WI38 (cell line): Measurements from ENCODE around the gene MRPL58.
A peak's percentile ranks its signal among the peaks of the same experiment; 100 is the strongest.

Experiments used
- H3K4me3 ChIP-seq: 2 replicates; pipeline ENCODE4 v1.5.1; 2011; ENCODE audit warnings: low read depth, mild to moderate bottlenecking, control low read depth, low read length
- TF ChIP-seq, protein P1 (sequence below): IDR thresholded peaks from 2 replicates; pipeline ENCODE4 v1.5.1; 2012; ENCODE audit warnings: low read depth, mild to moderate bottlenecking, control low read depth, low read length

MRPL58 gene

DNA sequence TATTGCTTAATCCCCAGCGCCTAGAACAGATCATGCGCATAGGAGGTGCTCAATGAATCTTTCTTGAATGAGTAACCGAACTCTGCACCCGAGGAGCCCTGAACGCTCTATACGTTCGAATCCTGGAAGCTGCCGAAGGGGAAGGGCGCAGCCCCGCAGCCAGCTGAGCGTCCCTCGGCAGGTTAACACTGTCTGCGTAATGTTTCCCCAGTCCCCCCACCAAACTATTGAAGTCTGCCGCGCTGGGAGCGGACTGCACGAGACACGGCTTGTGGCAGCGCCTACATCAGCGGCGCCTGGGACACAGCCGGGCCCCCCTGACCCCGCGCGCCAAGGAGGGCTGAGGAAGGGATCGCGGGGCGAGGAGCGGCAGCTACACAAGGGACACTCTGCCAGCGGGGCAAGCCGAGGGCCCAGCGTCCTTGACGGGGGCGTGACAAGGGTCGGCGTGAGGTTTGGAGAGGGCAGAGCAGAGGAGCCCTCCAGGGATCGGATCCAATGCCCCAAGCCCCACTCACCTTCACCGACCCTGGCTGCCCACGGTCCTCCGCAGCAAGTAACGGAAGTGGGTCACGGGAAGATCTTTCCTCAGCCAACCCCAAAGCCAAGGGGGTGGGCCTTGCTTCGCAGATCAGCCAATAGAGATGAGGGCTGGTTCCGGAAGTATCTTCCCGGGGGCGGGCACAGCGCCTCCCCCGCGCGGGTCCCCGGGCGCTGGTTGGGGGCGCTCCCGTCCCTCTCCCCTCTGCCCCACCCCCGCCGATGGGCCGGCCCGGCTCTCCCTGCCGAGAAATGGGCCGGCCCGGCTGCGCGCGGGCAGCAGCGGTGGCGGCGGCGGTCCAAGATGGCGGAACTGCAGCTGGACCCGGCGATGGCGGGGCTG, 34.2 kb downstream of the MRPL58 start, which contains the start of the genes ATP5PD and KCTD2:
Gene ATP5PD (minus strand): TSS at position 563 of the 883 bp plus-strand sequence. CDS start 4,319 bp downstream, outside the sequence.
Gene KCTD2 (plus strand): TSS at position 819 of the 883 bp plus-strand sequence. CDS start 26 bp downstream, at position 845.
- TF ChIP-seq, protein P1, sequence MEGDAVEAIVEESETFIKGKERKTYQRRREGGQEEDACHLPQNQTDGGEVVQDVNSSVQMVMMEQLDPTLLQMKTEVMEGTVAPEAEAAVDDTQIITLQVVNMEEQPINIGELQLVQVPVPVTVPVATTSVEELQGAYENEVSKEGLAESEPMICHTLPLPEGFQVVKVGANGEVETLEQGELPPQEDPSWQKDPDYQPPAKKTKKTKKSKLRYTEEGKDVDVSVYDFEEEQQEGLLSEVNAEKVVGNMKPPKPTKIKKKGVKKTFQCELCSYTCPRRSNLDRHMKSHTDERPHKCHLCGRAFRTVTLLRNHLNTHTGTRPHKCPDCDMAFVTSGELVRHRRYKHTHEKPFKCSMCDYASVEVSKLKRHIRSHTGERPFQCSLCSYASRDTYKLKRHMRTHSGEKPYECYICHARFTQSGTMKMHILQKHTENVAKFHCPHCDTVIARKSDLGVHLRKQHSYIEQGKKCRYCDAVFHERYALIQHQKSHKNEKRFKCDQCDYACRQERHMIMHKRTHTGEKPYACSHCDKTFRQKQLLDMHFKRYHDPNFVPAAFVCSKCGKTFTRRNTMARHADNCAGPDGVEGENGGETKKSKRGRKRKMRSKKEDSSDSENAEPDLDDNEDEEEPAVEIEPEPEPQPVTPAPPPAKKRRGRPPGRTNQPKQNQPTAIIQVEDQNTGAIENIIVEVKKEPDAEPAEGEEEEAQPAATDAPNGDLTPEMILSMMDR, result no peak
- peak within 1 kb of the TSS; percentile 92 for H3K4me3 ChIP-seq

DNA sequence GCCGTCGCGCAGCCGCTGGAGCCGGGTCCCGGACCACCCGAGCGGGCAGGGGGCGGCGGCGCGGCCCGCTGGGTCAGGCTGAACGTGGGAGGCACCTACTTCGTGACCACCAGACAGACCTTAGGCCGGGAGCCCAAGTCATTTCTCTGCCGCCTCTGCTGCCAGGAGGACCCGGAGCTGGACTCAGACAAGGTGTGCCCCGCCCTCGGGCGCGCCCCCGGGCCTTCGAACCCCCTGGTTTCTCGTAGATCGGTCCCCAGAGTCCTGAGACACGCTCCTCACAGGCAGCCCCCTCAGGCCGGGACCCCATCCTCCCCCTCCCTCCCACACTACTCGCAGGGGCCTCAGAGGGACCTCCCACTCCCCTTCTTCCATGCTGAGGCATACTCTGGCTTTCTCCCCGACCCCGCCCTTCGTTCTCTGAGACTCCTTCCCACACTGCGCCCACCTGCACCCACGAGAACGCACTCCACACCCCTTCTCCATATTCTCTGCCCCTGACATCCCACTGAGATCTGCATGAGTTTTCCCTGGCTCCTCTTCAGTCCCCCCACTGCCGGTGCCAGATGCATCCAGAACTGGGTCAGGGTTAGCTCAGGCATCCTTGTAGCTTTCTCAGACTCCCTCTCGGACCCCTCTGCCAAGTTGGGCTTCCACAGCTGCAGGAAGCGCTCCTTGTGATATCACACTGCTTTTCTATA, 35.1 kb downstream of the MRPL58 start:
- H3K4me3 ChIP-seq, result peak overlapping the region; percentile 92

DNA sequence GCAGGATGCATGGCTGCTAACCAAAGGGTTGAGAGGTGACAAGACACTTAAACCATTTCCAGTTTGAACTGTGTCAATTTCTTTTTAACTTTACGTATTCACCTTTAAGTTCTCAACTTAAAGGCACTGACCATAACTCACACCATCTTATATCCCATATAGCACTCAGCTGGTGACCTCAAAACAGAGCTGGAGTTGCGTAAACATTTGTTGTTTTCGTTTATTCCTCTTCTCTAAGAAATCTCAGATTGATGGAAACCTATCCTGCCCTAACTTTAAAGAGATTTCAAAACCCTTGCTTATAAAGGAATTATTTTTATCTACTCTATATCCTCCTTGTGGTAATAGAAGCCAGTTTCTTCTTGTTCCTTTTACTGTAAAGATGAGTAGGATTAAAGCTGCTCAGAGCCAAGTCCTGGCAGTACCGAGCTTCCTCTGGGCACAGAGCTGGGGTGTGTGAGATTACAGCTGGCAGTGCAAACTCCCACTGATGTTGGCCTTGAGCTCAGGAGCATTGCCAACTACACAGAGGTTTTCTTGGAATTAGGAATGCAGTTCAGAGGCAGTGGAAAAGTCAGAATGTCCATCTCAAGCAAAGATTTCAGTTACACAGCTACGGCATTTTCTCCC, 35.9 kb downstream of the MRPL58 start:
- peak overlapping the region; percentile 92 for H3K4me3 ChIP-seq
- TF ChIP-seq, protein P1, result no peak

More for the DNA sequence above, 35.1 kb downstream of the MRPL58 start:
- TF ChIP-seq, protein P1, result no peak

DNA sequence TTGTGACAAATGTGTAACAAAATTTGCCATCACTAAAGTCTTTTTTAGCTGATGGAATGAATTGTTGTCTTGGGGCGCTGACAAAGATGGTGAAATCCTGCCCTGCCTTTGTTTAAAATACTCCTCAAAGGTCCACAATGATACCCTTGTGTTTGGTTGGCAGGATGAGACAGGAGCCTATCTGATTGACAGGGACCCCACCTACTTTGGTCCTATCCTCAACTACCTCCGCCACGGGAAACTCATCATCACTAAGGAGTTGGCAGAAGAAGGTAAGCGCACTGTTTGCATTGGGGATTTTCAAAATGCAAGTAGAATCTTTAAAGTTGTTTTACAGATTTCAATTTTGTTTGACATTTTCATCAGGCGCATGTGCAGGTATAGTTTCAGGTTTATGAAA, 36.6 kb downstream of the MRPL58 start:
- TF ChIP-seq, protein P1, result no peak
- peak overlapping the region; percentile 92; the same call in 1 of the 2 replicates for H3K4me3 ChIP-seq

DNA sequence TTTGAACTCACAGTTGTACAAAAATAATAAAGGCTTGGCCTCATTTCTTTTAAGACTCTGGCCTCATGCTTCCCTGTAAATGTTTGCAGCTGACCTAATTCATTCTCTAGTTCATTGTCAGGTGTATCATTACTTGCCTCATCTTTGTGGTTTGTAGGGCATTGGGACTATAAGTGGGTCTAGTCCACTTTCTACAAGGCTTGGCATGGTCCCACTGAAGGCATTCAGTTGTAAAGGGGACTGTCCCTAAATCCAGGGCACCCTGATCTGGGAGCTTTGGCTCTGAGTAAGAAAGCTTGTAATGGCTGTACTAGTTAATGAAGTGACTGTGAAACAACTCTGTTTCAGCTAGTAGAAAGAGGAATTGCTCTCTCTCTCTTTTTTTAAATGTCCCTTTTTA, 37.2 kb downstream of the MRPL58 start:
- H3K4me3 ChIP-seq, result no peak overlapping the region
- TF ChIP-seq, protein P1, result no peak

DNA sequence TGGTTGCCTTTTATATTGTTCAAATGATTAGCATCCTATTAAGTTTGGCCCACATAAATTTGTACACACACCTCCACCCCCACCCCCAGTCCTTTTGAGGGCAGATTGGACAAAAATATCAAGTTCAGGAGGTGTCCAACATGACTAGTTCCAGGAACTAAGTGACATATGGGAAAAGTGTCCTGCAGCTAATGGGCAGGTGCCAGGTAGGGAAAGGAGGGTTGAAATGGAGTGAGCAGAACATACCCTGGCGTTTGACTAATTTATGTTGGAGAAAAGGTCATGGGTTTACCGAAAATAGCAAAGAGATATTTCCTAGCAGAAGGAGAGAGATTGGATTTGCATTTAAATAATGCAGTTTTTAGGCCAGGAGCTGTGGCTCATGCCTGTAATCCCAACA, 39.5 kb downstream of the MRPL58 start:
- TF ChIP-seq, protein P1, result no peak
- no peak overlapping the region for H3K4me3 ChIP-seq
